Natural killer cell (primary cell): ENCODE results near the gene GNRH2. TPM values are rescaled to one million over a fixed set of nuclear protein-coding genes. Genes with fewer than 3 reads are reported as not detected.

Source experiments
- ATAC-seq, 3 donors: fragments of 150-1000 bp in 2 of 3; fragments of 200-7000 bp in 1 of 3; cut with Tn5 transposase; 1 replicate in 1 of 3; 2 replicates in 2 of 3; pipeline ENCODE4 v1.10.0; 2021; ENCODE audit warnings: mild to moderate bottlenecking in 2 of 3, moderate library complexity in 2 of 3
- DNase-seq, 2 donors: peaks; one replicate each; pipeline versions ENCODE4 v3.0.0 to v3.0.0-alpha.2; 2013 to 2021; ENCODE audit warnings: mixed read lengths in 1 of 2
- H3K27ac ChIP-seq: one replicate; pipeline ENCODE4 v1.5.1; 2013; ENCODE audit warnings: mild to moderate bottlenecking, low read length
- H3K27me3 ChIP-seq: one replicate; pipeline ENCODE4 v1.6.1; 2013; ENCODE audit warnings: low read length; ENCODE audit not compliant: control insufficient read depth, insufficient read depth
- H3K36me3 ChIP-seq: one replicate; pipeline ENCODE4 v1.6.1; 2013; ENCODE audit warnings: low read length; ENCODE audit not compliant: control insufficient read depth, insufficient read depth
- H3K4me1 ChIP-seq: one replicate; pipeline ENCODE4 v1.6.1; 2013; ENCODE audit warnings: low read length; ENCODE audit not compliant: control insufficient read depth, insufficient read depth
- H3K4me3 ChIP-seq: one replicate; pipeline ENCODE4 v1.5.1; 2013; ENCODE audit warnings: low read length
- H3K9me3 ChIP-seq: one replicate; pipeline ENCODE4 v1.6.1; 2013; ENCODE audit warnings: low read length; ENCODE audit not compliant: control insufficient read depth, insufficient read depth
- H3K27ac Mint-ChIP-seq, 2 donors: one replicate each; pipeline ENCODE4 v1.8.0; 2022; ENCODE audit warnings: mild to moderate bottlenecking in 2 of 2, mixed read lengths in 2 of 2, moderate library complexity in 1 of 2
- H3K27me3 Mint-ChIP-seq, 2 donors: one replicate each; pipeline ENCODE4 v1.8.0; 2022; ENCODE audit warnings: low read depth in 2 of 2, mixed read lengths in 2 of 2
- H3K36me3 Mint-ChIP-seq: one replicate; pipeline ENCODE4 v1.8.0; 2022; ENCODE audit warnings: mixed read lengths
- H3K4me1 Mint-ChIP-seq, 2 donors: one replicate each; pipeline ENCODE4 v1.8.0; 2022; ENCODE audit warnings: mixed read lengths in 2 of 2
- H3K4me3 Mint-ChIP-seq: one replicate; pipeline ENCODE4 v1.8.0; 2022; ENCODE audit warnings: mild to moderate bottlenecking, moderate library complexity, mixed read lengths
- H3K9me3 Mint-ChIP-seq, 2 donors: one replicate each; pipeline ENCODE4 v1.8.0; 2022; ENCODE audit warnings: mixed read lengths in 2 of 2
- CTCF ChIP-seq: fragments of 200-600 bp; IDR thresholded peaks from one replicate; pipeline ENCODE4 v1.8.0; 2022; ENCODE audit warnings: antibody characterized with exemption
- WGBS: methylation state at CpG from one replicate; pipeline ENCODE4 v1.1.7; 2013; ENCODE audit warnings: missing lambda C conversion rate; ENCODE audit not compliant: insufficient coverage; 5-methylcytosine and 5-hydroxymethylcytosine counted together
- intact Hi-C: fragments of 100-400 bp; cut with micrococcal nuclease; formaldehyde crosslinking; loops from one replicate; pipeline ENCODE4 v1.14.2; 2022
- total RNA-seq, 4 donors: library from RNA; stranded (reverse); fragments of 120-200 nt in 1 of 4; gene quantifications; one replicate each; pipeline versions ENCODE4 v1.2.3 to v1.2.4, GENCODE V29; 2013 to 2022

The GNRH2 gene
- 1 to 10 TPM in 1 of 3 donors, under 1 TPM in 2; 0.49 to 1.2 (median 0.68) TPM for total RNA-seq
- 0.27 TPM for total RNA-seq (2013)

GRCh38 chr20:3043322-3043721, at the start of gene GNRH2:
Gene GNRH2 (plus strand): TSS chr20:3043622. CDS start chr20:3044415, 793 bp downstream.
- intact Hi-C loops: no loop called here
- H3K36me3 ChIP-seq: peaks cover 24% of the 10 kb centered on the region
- H3K27me3 ChIP-seq: no peaks in the 10 kb centered on the region
- H3K4me1 ChIP-seq: peaks cover 22% of the 10 kb centered on the region
- DNase-seq (no peak), ATAC-seq (no peak)
- no peak for TF ChIP-seq CTCF
- no peaks in the 10 kb centered on the region for H3K9me3 ChIP-seq
- WGBS: 92% methylated on average over 2 of the region's 3 CpGs
- no peaks in the 10 kb centered on the region for H3K9me3 Mint-ChIP-seq
- peak within 1 kb of the TSS; percentile 28 for H3K4me3 Mint-ChIP-seq
- H3K27ac Mint-ChIP-seq: peak within 1 kb of the TSS; percentile 63 to 86
- no peaks in the 10 kb centered on the region for H3K27me3 Mint-ChIP-seq
- H3K4me3 ChIP-seq: no peak within 1 kb of the TSS
- peaks cover 21 to 35% of the 10 kb centered on the region in 2 donors for H3K4me1 Mint-ChIP-seq
- H3K27ac ChIP-seq: no peak within 1 kb of the TSS
- H3K36me3 Mint-ChIP-seq: peaks cover 12% of the 10 kb centered on the region

- Mint-ChIP-seq H3K9me3 (no peaks in the 10 kb centered on the region), H3K27me3 (no peaks in the 10 kb centered on the region), H3K4me3 (no peak overlapping the region), H3K36me3 (peaks cover 22% of the 10 kb centered on the region), H3K4me1 (no peaks in the 10 kb centered on the region), H3K27ac (peak overlapping the region in 1 of 2 donors; percentile 4)
- Histone ChIP-seq H3K36me3 (peaks cover 48% of the 10 kb centered on the region), H3K27ac (no peak overlapping the region), H3K4me1 (no peaks in the 10 kb centered on the region), H3K27me3 (no peaks in the 10 kb centered on the region), H3K9me3 (no peaks in the 10 kb centered on the region), H3K4me3 (no peak overlapping the region)
- DNase-seq (no peak), ATAC-seq (no peak)
- TF ChIP-seq CTCF: no peak
- 90% methylated on average over 2 of the region's 2 CpGs for WGBS
- intact Hi-C loops: no loop called here
These were observed 47.6 kb upstream of the GNRH2 start for GRCh38 chr20:2995796-2996195.

- Mint-ChIP-seq H3K36me3 (peaks cover 10% of the 10 kb centered on the region), H3K4me1 (no peaks in the 10 kb centered on the region), H3K27ac (peak overlapping the region; percentile 16 to 71), H3K27me3 (no peaks in the 10 kb centered on the region), H3K4me3 (no peak overlapping the region), H3K9me3 (no peaks in the 10 kb centered on the region)
- intact Hi-C loops: no loop called here
- Histone ChIP-seq H3K27me3 (no peaks in the 10 kb centered on the region), H3K4me3 (no peak overlapping the region), H3K27ac (no peak overlapping the region), H3K4me1 (no peaks in the 10 kb centered on the region), H3K36me3 (peaks cover 33% of the 10 kb centered on the region), H3K9me3 (no peaks in the 10 kb centered on the region)
- DNase-seq (no peak), ATAC-seq (no peak)
- no peak for TF ChIP-seq CTCF
These were observed 44.7 kb upstream of the GNRH2 start for GRCh38 chr20:2998728-2999127.

- H3K36me3 Mint-ChIP-seq: peaks cover 10% of the 10 kb centered on the region
- no peaks in the 10 kb centered on the region for H3K9me3 Mint-ChIP-seq
- peak; percentile 63 for TF ChIP-seq CTCF
- intact Hi-C loops: loop anchor here (1.0 to 5.0 kb wide), 4 partner anchors 136 to 313 kb away; no protein-coding TSS in a partner anchor
- Histone ChIP-seq H3K36me3 (peaks cover 33% of the 10 kb centered on the region), H3K4me1 (no peaks in the 10 kb centered on the region), H3K9me3 (no peaks in the 10 kb centered on the region), H3K4me3 (no peak overlapping the region), H3K27me3 (no peaks in the 10 kb centered on the region), H3K27ac (no peak overlapping the region)
- H3K27me3 Mint-ChIP-seq: no peaks in the 10 kb centered on the region
- WGBS: 77% methylated on average over 7 of the region's 7 CpGs
- no peaks in the 10 kb centered on the region for H3K4me1 Mint-ChIP-seq
- DNase-seq (peak in 1 of 2 donors; percentile 68), ATAC-seq (peak; percentile 73 to 94 (median 80))
- peak overlapping the region in 1 of 2 donors; percentile 16 for H3K27ac Mint-ChIP-seq
- no peak overlapping the region for H3K4me3 Mint-ChIP-seq
These were observed 42.4 kb upstream of the GNRH2 start for GRCh38 chr20:3000852-3001523.
